T-helper 2 cell treated with Interferon-gamma antibody and Interleukin-4, amounts not matched to agents 5 μg/mL and 100 μg/mL, for 36 hours (primary cell): ENCODE measurements around the gene IL12A.

Experiments used
- DNase-seq: peaks from one replicate; pipeline ENCODE4 v3.0.0; 2021; ENCODE audit warnings: low spot score
- H3K27ac Mint-ChIP-seq: one replicate; pipeline ENCODE4 v1.8.0; 2021; ENCODE audit warnings: mild to moderate bottlenecking, mixed read lengths
- H3K27me3 Mint-ChIP-seq: one replicate; pipeline ENCODE4 v1.8.0; 2021; ENCODE audit warnings: low read depth, mixed read lengths
- H3K36me3 Mint-ChIP-seq: one replicate; pipeline ENCODE4 v1.8.0; 2021; ENCODE audit warnings: low read depth, mixed read lengths
- H3K4me1 Mint-ChIP-seq: one replicate; pipeline ENCODE4 v1.8.0; 2021; ENCODE audit warnings: low read depth, mixed read lengths
- H3K4me3 Mint-ChIP-seq: one replicate; pipeline ENCODE4 v1.8.0; 2022; ENCODE audit warnings: mild to moderate bottlenecking, moderate library complexity, mixed read lengths
- H3K9me3 Mint-ChIP-seq: one replicate; pipeline ENCODE4 v1.8.0; 2021; ENCODE audit warnings: mixed read lengths

The IL12A gene

DNA sequence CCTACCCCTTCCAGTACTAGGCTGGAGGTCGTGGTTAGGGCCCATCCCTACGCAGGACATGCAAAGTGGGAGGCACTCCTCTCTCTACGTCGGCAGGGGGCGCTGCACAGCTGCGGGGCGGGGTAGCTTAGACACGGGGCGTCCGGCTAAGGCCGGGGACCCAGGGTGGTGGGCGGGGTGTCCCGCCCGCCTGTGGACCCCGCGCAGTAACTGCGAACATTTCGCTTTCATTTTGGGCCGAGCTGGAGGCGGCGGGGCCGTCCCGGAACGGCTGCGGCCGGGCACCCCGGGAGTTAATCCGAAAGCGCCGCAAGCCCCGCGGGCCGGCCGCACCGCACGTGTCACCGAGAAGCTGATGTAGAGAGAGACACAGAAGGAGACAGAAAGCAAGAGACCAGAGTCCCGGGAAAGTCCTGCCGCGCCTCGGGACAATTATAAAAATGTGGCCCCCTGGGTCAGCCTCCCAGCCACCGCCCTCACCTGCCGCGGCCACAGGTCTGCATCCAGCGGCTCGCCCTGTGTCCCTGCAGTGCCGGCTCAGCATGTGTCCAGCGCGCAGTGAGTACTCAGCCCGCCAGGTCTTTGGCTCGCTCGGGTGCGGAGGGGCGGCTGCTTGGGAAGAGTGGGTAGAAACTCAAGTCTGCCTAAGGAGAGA is at the start of gene IL12A:
Gene IL12A, plus strand, starts transcription at position 219 of the 655 bp plus-strand sequence.
- peaks cover 25% of the 10 kb centered on the region for H3K4me1 Mint-ChIP-seq
- peak within 1 kb of the TSS; percentile 56 for H3K27ac Mint-ChIP-seq
- peaks cover 27% of the 10 kb centered on the region for H3K36me3 Mint-ChIP-seq
- H3K9me3 Mint-ChIP-seq: peaks cover 5% of the 10 kb centered on the region
- peaks cover 13% of the 10 kb centered on the region for H3K27me3 Mint-ChIP-seq
- peak; percentile 85 for DNase-seq
- peak within 1 kb of the TSS; percentile 89 for H3K4me3 Mint-ChIP-seq

DNA sequence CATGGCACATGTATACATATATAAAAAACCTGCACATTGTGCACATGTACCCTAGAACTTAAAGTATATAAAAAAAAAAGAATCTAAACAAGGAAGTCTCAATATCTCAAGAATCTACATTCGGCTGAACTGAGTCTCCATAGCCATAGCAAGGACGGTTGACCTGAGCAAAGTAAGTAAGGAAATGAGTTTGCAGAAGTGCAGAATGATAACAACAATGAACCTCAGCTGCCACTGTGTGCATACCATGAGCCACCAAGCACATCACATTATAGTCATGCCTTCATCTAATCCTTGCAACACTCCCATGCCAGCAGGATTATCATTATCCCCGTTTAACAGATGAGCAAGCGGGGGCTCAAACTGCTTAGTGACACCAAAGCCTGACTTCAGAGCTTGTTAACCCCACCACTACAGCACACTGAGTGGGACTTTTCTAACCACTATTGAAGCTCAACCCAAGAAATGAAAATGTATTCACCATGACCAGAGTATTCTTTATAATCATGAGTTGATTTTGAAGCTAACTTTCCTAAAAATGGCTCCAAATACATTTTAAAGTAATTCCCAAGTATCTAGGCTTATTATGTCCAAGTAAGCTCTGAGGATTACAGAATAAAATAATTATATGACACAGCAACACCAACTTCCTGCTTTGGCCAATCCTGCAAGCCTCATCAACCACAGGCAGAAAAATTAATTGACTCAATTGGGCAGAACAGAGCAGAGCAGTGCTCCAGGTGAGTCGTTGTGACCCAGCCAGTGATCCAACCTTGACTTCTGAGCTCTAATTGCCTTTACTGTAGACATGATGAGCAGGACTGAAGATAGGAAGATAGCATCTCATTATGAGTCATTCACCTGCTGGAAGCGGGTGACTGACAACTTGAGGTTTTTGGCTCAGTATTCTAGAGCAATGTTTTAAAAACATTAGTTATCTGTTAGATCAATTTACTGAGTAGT is 47.3 kb upstream of the IL12A start:
- peaks cover 2% of the 10 kb centered on the region for H3K36me3 Mint-ChIP-seq
- peak overlapping the region; percentile 78 for H3K27ac Mint-ChIP-seq
- peak; percentile 40 for DNase-seq
- peak overlapping the region; percentile 40 for H3K4me3 Mint-ChIP-seq
- H3K27me3 Mint-ChIP-seq: peaks cover 9% of the 10 kb centered on the region
- H3K4me1 Mint-ChIP-seq: peaks cover 23% of the 10 kb centered on the region
- H3K9me3 Mint-ChIP-seq: no peaks in the 10 kb centered on the region

DNA sequence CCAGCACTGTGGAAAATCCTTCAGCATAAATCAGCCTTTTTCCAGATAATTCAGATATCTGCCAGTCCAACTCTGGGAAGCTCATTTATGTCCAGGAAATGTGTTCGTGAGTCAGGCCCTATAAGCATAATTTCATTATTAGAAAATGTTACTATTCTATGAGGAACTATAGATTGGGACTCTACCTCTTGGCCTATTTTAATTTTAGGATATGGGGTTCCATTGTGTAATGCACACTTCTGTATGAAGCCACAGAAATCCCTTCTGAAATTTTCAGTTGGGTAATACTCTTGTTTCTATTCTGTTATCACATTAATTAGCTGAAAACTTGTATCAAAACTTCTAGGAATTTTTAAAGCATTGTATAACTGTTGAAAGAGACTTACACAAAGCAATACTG is 43.9 kb upstream of the IL12A start:
- Mint-ChIP-seq H3K27me3 (peaks cover 31% of the 10 kb centered on the region), H3K4me3 (no peak overlapping the region), H3K27ac (no peak overlapping the region), H3K9me3 (no peaks in the 10 kb centered on the region), H3K4me1 (peaks cover 20% of the 10 kb centered on the region), H3K36me3 (no peaks in the 10 kb centered on the region)
- DNase-seq: no peak

DNA sequence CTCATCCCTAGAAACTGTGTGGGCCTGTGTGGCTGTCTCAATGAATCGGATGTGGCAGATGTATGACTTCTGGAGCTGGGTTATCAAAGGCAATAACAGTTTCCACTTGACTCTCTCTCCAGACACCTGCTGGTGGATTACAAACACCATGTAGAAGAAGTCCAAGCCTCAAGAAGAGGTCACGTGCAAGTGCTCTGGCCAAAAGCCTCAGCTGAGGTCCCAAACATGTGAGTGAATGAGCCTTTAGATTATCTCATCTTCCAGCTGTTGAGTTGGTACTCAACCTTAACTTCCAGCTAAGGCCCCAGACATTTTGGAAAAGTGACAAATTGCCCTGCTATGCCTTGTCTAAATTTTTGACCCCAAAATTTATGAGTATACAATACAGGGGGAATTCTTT is 42.7 kb upstream of the IL12A start:
- no peak overlapping the region for H3K27ac Mint-ChIP-seq
- H3K36me3 Mint-ChIP-seq: no peaks in the 10 kb centered on the region
- H3K4me3 Mint-ChIP-seq: no peak overlapping the region
- H3K4me1 Mint-ChIP-seq: peaks cover 22% of the 10 kb centered on the region
- H3K27me3 Mint-ChIP-seq: peaks cover 37% of the 10 kb centered on the region
- H3K9me3 Mint-ChIP-seq: no peaks in the 10 kb centered on the region
- no peak for DNase-seq

DNA sequence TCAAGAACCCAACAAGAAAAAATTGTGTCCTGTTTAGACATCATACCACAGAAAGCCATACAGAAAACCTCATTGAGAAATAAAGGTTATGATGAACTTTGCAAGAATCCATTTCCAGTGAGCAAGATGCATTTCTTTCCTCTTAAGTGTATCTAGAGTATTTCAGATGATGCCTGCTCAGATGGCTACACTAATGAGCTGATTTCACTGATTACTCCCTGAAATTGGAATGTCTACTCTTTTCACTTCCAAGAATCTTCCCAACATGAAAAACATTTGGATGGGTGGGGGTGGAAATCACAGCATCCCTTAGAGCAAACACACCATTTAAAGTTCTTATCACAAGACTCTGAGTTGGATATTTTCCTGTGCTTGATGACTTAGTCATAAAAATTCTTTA is 41.4 kb upstream of the IL12A start:
- no peak for DNase-seq
- Mint-ChIP-seq H3K36me3 (no peaks in the 10 kb centered on the region), H3K9me3 (no peaks in the 10 kb centered on the region), H3K4me3 (no peak overlapping the region), H3K27me3 (peaks cover 49% of the 10 kb centered on the region), H3K27ac (no peak overlapping the region), H3K4me1 (peaks cover 11% of the 10 kb centered on the region)

DNA sequence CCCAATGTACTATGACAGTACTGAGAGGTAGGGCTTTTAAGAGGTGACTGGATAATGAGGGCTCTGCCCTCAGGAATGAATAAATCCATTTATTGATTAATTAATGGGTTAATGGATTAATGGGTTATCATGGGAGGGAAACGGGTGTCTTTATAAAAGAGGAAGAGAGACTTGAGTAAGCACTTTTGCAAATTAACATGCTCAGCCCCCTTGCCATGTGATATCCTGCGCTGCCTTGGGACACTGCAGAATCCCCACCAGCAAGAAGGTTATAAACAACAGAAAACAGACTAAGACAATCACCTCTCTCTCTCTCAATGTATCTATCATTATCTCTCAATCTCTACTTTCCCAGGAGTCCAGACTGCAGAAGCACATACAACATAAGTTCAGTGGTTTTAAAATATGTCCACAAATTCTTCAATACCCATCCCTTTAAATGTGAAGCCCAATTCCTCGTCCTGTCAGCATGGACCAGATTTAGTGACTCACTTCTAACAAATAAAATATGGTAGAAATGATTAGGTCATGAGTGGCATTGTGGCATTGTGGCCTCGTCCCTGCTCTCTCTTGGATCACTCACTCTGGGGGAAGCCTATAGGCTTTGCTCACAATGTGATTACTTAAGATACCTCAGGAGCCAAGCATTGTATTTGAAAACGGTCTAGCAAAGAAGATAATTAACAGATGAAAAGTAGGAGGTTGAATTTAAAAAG is 40.0 kb upstream of the IL12A start:
- Mint-ChIP-seq H3K4me1 (peaks cover 8% of the 10 kb centered on the region), H3K27me3 (peaks cover 59% of the 10 kb centered on the region), H3K4me3 (no peak overlapping the region)

DNA sequence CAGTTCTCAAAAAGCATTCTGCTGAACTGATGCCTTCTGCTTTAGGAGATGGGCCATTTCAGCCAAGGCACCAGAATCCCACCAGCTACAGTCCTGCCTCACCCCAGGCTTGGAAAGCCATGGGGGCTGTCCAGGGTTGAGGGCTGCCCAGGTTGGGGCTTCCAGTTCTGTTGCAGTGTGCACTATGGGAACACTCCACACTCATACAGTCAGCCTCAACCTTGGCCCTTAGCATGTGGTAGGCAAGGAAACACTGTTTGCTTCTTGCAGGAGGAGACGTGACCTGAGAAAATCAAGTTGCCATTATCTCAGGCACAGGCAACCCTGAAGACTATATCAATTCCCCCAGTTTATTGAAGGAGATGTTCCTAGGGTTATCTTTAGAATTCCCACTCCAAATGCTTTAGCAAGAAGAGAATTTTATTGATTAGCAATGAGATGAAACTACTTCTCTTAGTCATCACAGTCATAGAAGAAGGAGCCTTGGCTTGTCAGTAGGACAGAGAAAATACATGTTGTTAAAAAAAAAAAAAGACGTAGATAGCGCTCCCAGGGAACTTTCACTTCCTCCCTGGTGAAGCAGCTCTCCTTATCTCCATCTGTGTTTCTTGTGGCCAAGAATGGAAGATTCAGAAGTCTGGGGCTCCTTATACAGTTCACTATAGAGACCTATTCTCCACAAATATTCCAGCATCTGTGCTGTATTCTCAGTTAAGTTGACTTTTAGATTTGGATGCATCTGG is 38.3 kb upstream of the IL12A start:
- DNase-seq: no peak
- H3K27me3 Mint-ChIP-seq: peaks cover 68% of the 10 kb centered on the region

More for the DNA sequence above, 40.0 kb upstream of the IL12A start:
- no peaks in the 10 kb centered on the region for H3K36me3 Mint-ChIP-seq
- no peak for DNase-seq
- no peak overlapping the region for H3K27ac Mint-ChIP-seq
- H3K9me3 Mint-ChIP-seq: no peaks in the 10 kb centered on the region

DNA sequence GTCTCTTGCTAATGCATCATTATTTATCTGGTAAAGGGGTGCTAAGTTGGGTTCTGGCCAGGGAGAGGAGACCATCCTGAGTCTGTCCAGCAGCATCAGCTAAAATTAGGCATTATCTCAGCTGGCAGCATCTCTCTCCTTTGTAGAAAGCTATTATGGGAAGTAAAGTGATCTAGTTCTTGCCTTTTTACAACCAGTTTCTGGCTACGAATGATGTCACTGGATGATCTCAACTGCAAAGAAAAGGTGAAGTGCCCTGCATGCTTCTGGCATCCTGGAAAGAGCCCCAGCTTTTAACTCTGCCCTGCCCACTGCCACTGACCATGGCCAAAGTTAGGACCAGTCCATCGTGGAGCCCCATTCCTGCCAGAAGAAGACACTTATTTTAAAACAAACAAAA is 37.1 kb upstream of the IL12A start:
- H3K4me3 Mint-ChIP-seq: no peak overlapping the region
- no peak overlapping the region for H3K27ac Mint-ChIP-seq
- peaks cover 67% of the 10 kb centered on the region for H3K27me3 Mint-ChIP-seq
- no peaks in the 10 kb centered on the region for H3K9me3 Mint-ChIP-seq
- H3K36me3 Mint-ChIP-seq: no peaks in the 10 kb centered on the region
- DNase-seq: no peak
- peaks cover 8% of the 10 kb centered on the region for H3K4me1 Mint-ChIP-seq

More for the DNA sequence above, 38.3 kb upstream of the IL12A start:
- Mint-ChIP-seq H3K4me3 (no peak overlapping the region), H3K36me3 (no peaks in the 10 kb centered on the region), H3K9me3 (no peaks in the 10 kb centered on the region), H3K4me1 (peaks cover 8% of the 10 kb centered on the region), H3K27ac (no peak overlapping the region)

DNA sequence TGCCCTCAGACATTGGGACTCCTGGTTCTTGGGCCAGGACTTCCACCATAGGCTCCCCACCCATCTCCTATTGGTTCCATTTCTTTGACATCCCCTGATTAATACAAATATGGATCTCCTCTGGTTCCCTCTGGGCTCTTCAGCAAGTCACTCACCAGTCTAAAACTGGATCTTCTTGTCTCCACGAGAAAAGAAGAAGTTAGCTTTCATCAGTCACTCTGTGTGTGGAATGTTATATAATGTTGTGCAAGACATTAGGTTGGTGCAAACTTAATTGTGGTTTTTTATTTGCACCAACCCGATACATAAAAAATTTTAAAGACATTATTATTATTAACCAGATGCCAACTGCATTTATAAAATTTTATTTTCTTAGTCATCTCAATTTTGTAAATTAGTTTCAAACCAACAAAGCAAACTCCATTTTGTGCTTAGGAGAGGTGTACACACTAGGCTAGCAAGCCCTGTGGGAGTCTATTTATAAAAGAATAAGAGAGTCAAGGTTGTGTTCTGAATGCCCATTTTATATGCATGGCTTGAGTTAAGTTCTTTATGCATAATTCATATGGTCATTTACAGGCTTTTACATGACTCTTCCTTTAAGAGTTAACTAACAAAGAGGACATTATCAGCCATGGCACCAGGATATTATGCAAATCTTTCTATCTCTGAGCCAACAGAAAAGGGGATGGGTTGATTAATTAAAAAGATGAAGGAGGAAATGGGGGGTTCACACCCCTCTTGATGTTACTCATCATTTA is 35.1 kb upstream of the IL12A start:
- H3K27me3 Mint-ChIP-seq: peaks cover 72% of the 10 kb centered on the region
- H3K4me1 Mint-ChIP-seq: peaks cover 8% of the 10 kb centered on the region
- no peak overlapping the region for H3K27ac Mint-ChIP-seq
- no peak overlapping the region for H3K4me3 Mint-ChIP-seq
- H3K9me3 Mint-ChIP-seq: no peaks in the 10 kb centered on the region
- no peaks in the 10 kb centered on the region for H3K36me3 Mint-ChIP-seq
- no peak for DNase-seq

DNA sequence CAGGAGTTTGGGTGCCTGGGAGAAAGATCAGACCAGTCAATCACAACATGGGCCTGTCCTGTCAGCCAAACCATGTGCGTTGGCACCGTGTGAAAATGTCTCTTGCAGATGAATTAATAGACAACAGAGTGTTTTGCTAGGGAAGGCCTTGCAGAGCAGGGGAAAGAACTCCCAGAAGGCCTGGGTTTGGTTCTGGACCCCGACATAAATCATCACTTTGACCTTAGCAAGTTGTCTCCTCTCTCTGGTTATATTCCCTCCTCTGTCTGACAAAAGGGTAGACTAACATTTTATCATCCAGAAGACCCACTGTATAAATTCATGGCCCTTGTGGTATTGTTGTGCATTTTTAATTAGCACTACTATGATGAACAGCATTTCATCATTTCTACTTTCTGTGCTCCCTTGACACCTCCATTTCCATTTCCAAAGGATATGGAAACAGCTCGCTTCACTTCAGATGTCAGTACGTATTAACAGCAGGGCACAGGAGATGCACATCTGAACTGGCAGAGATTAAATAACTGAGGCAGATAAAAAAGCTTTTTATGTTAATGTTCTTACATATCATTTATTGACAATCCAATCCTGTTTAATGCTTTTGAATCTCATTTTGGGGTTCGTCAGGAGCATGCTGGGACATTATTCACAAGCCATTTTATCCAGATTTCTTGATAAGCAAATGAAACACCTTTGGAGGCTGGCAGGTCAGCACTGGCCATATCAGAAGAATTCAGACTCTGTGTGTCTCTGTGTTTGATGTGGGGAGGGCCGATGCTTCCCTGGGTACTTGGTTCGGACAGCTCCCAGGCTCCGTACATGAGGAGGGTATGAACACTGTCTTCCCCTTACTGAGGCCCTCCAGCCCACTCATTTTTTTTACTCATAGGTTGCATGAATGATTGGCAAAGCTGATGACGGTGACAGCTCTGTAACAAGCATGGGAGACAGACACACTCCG is 28.2 kb upstream of the IL12A start:
- DNase-seq: no peak
- Mint-ChIP-seq H3K27ac (no peak overlapping the region), H3K4me1 (peaks cover 4% of the 10 kb centered on the region), H3K9me3 (no peaks in the 10 kb centered on the region), H3K27me3 (peaks cover 44% of the 10 kb centered on the region), H3K36me3 (no peaks in the 10 kb centered on the region), H3K4me3 (no peak overlapping the region)

DNA sequence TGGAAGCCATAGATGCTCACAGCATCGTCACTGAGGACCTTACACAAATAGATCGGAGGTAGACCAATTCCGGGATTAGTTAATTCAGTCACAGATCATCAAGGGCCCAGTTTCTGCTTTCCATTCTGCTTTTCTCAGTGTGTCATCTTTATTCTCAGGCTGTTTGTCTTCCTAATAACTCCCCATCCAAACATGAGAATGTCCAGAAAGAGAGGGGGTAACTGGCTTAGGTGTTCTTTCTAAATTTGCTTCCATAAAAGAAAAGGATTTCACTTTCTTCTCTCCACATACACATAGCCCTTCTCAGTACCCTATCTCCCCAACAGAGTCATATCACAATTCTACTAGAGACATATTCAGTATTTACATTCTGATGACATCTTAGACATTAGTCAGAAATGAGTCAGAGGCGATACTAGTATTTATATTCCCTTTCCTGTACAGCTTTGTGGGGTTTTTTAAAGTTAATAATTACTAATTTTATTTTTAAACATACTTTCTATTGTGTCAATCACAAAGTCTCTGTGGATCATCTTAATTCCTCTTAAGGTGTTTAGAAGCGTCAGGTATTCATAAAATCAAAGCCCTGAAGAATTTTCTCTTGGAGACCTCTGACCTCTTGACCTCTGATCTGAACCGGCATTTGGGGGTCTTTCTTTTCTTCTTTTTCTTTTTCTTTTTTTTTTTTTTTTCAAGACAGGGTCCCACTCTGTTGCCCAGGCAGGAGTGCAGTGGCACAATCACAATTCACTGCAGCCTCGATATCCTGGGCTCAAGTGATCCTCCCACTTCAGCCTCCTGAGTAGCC is 24.3 kb upstream of the IL12A start:
- Mint-ChIP-seq H3K36me3 (no peaks in the 10 kb centered on the region), H3K9me3 (no peaks in the 10 kb centered on the region), H3K4me1 (peaks cover 4% of the 10 kb centered on the region), H3K27ac (no peak overlapping the region), H3K27me3 (peaks cover 32% of the 10 kb centered on the region), H3K4me3 (no peak overlapping the region)
- no peak for DNase-seq
